GM23248 (cell line): Measurements from ENCODE around the gene PLAC8L1. TPM values are rescaled to one million over a fixed set of nuclear protein-coding genes. Genes with fewer than 3 reads are reported as not detected.

ENCODE experiments used
- DNase-seq: peaks from one replicate; pipeline ENCODE4 v3.0.0-alpha.2; 2015
- H2AFZ ChIP-seq: fragments of 200-600 bp; sonication (generic); 2 replicates; pipeline ENCODE4 v1.6.1; 2016; ENCODE audit warnings: antibody characterized with exemption
- H3F3A ChIP-seq: fragments of 200-600 bp; sonication (generic); 2 replicates; pipeline ENCODE4 v1.6.1; 2016; ENCODE audit warnings: mild to moderate bottlenecking, antibody characterized with exemption, mixed run types; ENCODE audit not compliant: insufficient read depth
- H3K27ac ChIP-seq: fragments of 200-600 bp; sonication (generic); 2 replicates; pipeline ENCODE4 v1.5.1; 2016; ENCODE audit warnings: mild to moderate bottlenecking
- H3K27me3 ChIP-seq: fragments of 200-600 bp; sonication (generic); replicated peaks from 2 replicates; pipeline ENCODE4 v1.6.1; 2016; ENCODE audit warnings: mild to moderate bottlenecking; ENCODE audit not compliant: insufficient read depth
- H3K36me3 ChIP-seq: fragments of 200-600 bp; sonication (generic); 2 replicates; pipeline ENCODE4 v1.6.1; 2016; ENCODE audit warnings: low read depth, mild to moderate bottlenecking
- H3K4me1 ChIP-seq: fragments of 200-600 bp; sonication (generic); 2 replicates; pipeline ENCODE4 v1.6.1; 2016; ENCODE audit warnings: mild to moderate bottlenecking; ENCODE audit not compliant: insufficient read depth
- H3K4me2 ChIP-seq: fragments of 200-600 bp; sonication (generic); one replicate; pipeline ENCODE4 v1.6.1; 2016; ENCODE audit warnings: mild to moderate bottlenecking; ENCODE audit not compliant: unreplicated experiment
- H3K4me3 ChIP-seq: fragments of 200-600 bp; sonication (generic); 2 replicates; pipeline ENCODE4 v1.5.1; 2016; ENCODE audit warnings: mild to moderate bottlenecking
- H3K79me2 ChIP-seq: fragments of 200-600 bp; sonication (generic); 2 replicates; pipeline ENCODE4 v1.6.1; 2016; ENCODE audit warnings: mild to moderate bottlenecking; ENCODE audit not compliant: insufficient read depth
- H3K9ac ChIP-seq: fragments of 200-600 bp; sonication (generic); 2 replicates; pipeline ENCODE4 v1.6.1; 2016; ENCODE audit warnings: mild to moderate bottlenecking
- H3K9me2 ChIP-seq: fragments of 200-600 bp; sonication (generic); 2 replicates; pipeline ENCODE4 v1.6.1; 2016; ENCODE audit warnings: mixed run types, mild to moderate bottlenecking, moderate library complexity; ENCODE audit not compliant: insufficient read depth
- H3K9me3 ChIP-seq: fragments of 200-600 bp; sonication (generic); one replicate; pipeline ENCODE4 v1.6.1; 2017; ENCODE audit warnings: low read depth
- H4K20me1 ChIP-seq: fragments of 200-600 bp; sonication (generic); 2 replicates; pipeline ENCODE4 v1.6.0; 2016; ENCODE audit not compliant: insufficient read depth
- EZH2 ChIP-seq: fragments of 200-600 bp; sonication (generic); IDR thresholded peaks from 2 replicates; pipeline ENCODE4 v1.6.1; 2018; ENCODE audit warnings: antibody characterized with exemption, mild to moderate bottlenecking; ENCODE audit not compliant: insufficient read depth, poor library complexity, severe bottlenecking
- EZH2phosphoT487 ChIP-seq: fragments of 200-600 bp; sonication (generic); IDR thresholded peaks from 2 replicates; pipeline ENCODE4 v1.6.1; 2018; ENCODE audit warnings: antibody characterized with exemption, moderate library complexity, mild to moderate bottlenecking, low read depth; ENCODE audit not compliant: insufficient read depth
- WGBS, 2 experiments: methylation state at CpG; one replicate each; pipeline ENCODE4 v1.1.6; 2015 to 2017; ENCODE audit warnings: low lambda C conversion rate in 2 of 2, low coverage in 1 of 2; ENCODE audit errors: missing lambda C conversion rate in 2 of 2; 5-methylcytosine and 5-hydroxymethylcytosine counted together
- in situ Hi-C: fragments of 300-500 bp; cut with MboI; formaldehyde crosslinking; loops from 2 replicates; pipeline ENCODE4 v1.15.0; 2020
- polyA plus RNA-seq: library from polyadenylated mRNA; unstranded; fragments of >200 nt; fragmentation: Nextera tagmentation; extraction: Ambion mirVana; gene quantifications from 2 replicates; pipeline ENCODE4 v1.2.1, GENCODE V29; 2016
- total RNA-seq: library from RNA; depleted of rRNA; stranded (reverse); fragments of >200 nt; shearing (Covaris generic); gene quantifications from 2 replicates; pipeline ENCODE4 v1.2.3, GENCODE V29; 2014

Gene PLAC8L1
- total and polyA plus RNA-seq, 2 experiments from 2014 or later, result 0.41 to 2.3 TPM

DNA sequence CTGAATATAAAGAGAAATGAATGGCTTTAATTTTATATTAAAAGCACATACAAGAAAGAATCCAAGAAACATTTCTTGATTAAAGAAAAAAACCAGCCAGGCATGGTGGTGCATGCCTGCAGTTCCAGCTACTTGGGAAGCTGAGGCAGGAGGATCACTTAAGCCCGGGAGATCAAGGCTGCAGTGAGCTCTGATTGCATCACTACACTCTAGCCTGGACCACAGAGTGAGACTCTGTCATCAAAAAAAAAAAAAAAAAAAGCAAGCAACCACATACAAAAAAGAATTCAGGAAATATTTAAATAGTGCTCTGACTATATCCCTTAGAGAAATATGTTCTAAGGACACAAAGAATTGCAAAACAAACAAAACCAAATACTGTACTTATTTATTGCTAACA is 2.5 kb upstream of the PLAC8L1 start:
- Histone ChIP-seq H3K79me2 (no peaks in the 10 kb centered on the region), H3K4me2 (no peak overlapping the region), H3F3A (no peaks in the 10 kb centered on the region), H3K9me2 (no peaks in the 10 kb centered on the region), H3K9ac (no peak overlapping the region), H3K4me3 (no peak overlapping the region), H4K20me1 (no peaks in the 10 kb centered on the region), H3K27ac (no peak overlapping the region), H3K27me3 (no peaks in the 10 kb centered on the region), H3K9me3 (no peaks in the 10 kb centered on the region), H2AFZ (no peak overlapping the region), H3K4me1 (no peaks in the 10 kb centered on the region), H3K36me3 (peaks cover 12% of the 10 kb centered on the region)
- DNase-seq, result peak; percentile 20
- 83 to 94% methylated on average over 1 of the region's 1 CpG for WGBS, 2 experiments
- TF ChIP-seq EZH2, result no peak
- in situ Hi-C loops, result no loop called here

DNA sequence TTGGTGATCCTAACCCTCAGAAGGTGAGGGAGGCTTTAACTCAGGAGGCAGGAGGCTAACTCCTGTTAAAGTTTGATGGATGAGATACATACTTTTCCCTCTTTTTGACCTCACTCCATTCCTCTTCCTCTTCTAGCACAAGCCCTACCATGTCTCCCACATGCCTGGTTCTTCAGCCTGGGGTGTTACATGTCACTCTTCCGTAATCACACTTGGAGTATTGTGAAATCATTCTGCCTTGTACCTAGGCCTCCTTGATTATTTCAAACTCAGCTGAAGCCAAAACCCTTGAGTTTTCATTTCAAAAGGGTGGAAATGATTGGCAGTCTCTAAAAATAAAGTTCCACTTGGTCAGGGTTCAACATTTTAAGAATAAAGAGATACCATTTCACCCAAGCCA is 1.8 kb downstream of the PLAC8L1 start:
- Histone ChIP-seq H3K36me3 (no peaks in the 10 kb centered on the region), H3K4me1 (no peaks in the 10 kb centered on the region), H3K27ac (no peak overlapping the region), H3K9me3 (no peaks in the 10 kb centered on the region), H2AFZ (no peak overlapping the region), H3K79me2 (no peaks in the 10 kb centered on the region), H4K20me1 (no peaks in the 10 kb centered on the region), H3F3A (no peaks in the 10 kb centered on the region), H3K9ac (no peak overlapping the region), H3K9me2 (no peaks in the 10 kb centered on the region), H3K4me2 (no peak overlapping the region), H3K4me3 (no peak overlapping the region), H3K27me3 (no peaks in the 10 kb centered on the region)
- in situ Hi-C loops, result no loop called here
- TF ChIP-seq EZH2, result no peak
- TF ChIP-seq EZH2phosphoT487, result no peak
- no peak for DNase-seq
- 39 to 63% methylated on average over 1 of the region's 1 CpG for WGBS, 2 experiments

DNA sequence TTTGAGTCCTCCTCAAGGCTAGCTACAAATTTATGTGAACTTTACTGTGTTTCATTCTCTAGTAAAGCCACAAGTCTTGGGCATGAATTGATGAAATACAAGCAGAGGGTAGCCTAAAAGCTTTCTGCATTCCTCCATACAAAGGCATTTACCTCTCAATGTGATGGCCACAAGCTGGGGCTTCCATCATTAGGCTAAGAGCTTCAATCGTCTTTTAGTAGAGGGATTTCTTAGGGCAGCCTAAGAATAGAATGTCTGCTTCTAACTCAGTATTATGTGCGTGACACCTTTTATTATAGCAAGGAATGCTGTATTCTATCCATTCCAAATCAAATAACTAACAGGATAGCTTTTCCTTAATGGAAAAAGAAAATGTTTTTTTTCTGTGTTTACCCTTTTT is 3.7 kb downstream of the PLAC8L1 start:
- H3K9me2 ChIP-seq, result no peaks in the 10 kb centered on the region
- 72 to 78% methylated on average over 2 of the region's 2 CpGs for WGBS, 2 experiments
- in situ Hi-C loops, result no loop called here
- no peak for DNase-seq
- no peak overlapping the region for H3K27ac ChIP-seq
- H3K4me2 ChIP-seq, result no peak overlapping the region
- no peak overlapping the region for H3K4me3 ChIP-seq
- no peaks in the 10 kb centered on the region for H4K20me1 ChIP-seq
- no peak overlapping the region for H3K9ac ChIP-seq
- no peaks in the 10 kb centered on the region for H3F3A ChIP-seq
- H3K36me3 ChIP-seq, result no peaks in the 10 kb centered on the region
- H3K9me3 ChIP-seq, result no peaks in the 10 kb centered on the region
- H2AFZ ChIP-seq, result no peak overlapping the region
- no peaks in the 10 kb centered on the region for H3K27me3 ChIP-seq
- H3K4me1 ChIP-seq, result no peaks in the 10 kb centered on the region
- TF ChIP-seq EZH2phosphoT487 (no peak), EZH2 (no peak)
- H3K79me2 ChIP-seq, result no peaks in the 10 kb centered on the region

DNA sequence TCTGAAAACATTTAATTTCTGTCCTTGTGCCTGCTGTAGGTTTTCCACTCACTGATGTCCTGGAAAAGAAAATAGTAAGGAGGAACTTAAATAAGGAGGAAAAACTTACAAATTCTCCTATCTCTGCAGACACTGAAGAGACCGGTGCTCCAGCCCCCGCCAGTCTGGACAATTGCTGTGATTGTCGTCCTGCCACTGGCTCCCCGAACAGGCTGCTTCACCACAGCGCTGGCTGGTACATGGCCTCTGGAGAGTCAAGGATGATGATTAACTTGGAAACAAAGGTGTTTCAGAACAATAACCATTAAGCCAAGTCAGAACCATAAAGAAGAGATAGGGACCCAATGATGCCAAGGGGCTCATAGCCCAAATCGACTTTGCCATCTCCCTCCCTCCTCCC is 7.3 kb downstream of the PLAC8L1 start:
- Histone ChIP-seq H3K4me3 (no peak overlapping the region), H3K9ac (no peak overlapping the region), H3K9me2 (no peaks in the 10 kb centered on the region), H3K4me2 (no peak overlapping the region), H3K27ac (no peak overlapping the region), H3K79me2 (no peaks in the 10 kb centered on the region), H2AFZ (no peak overlapping the region), H3F3A (no peaks in the 10 kb centered on the region), H3K4me1 (no peaks in the 10 kb centered on the region), H3K36me3 (no peaks in the 10 kb centered on the region), H3K27me3 (no peaks in the 10 kb centered on the region), H4K20me1 (no peaks in the 10 kb centered on the region), H3K9me3 (no peaks in the 10 kb centered on the region)
- no peak for DNase-seq
- in situ Hi-C loops, result no loop called here
- TF ChIP-seq EZH2phosphoT487 (no peak), EZH2 (no peak)
- WGBS, 2 experiments, result 93 to 95% methylated on average over 6 of the region's 6 CpGs

DNA sequence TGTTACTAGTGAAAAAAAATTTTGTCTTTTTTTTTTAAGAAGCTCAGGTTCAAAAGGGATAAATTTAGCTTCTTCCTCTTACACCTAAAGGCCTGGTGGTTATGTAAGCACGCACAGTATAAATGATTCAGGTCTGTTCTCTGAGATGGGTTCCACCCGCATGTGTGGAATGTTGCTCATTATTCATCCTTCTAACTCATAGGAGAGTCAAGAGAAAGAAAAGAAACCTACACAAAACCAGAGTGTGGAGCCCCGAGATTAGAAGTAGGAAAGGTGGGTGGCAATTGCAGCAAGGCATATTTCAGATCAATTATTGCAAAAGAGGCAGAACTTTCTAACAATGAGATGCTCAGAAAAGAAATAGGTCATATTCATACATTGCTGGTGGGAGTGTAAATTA is 13.5 kb downstream of the PLAC8L1 start:
- Histone ChIP-seq H4K20me1 (no peaks in the 10 kb centered on the region), H3K9me3 (no peaks in the 10 kb centered on the region), H3K36me3 (no peaks in the 10 kb centered on the region), H3K27me3 (no peaks in the 10 kb centered on the region), H3K4me2 (no peak overlapping the region), H3K4me3 (no peak overlapping the region), H3F3A (no peaks in the 10 kb centered on the region), H3K9ac (no peak overlapping the region), H3K27ac (no peak overlapping the region), H2AFZ (no peak overlapping the region), H3K79me2 (no peaks in the 10 kb centered on the region), H3K4me1 (no peaks in the 10 kb centered on the region), H3K9me2 (no peaks in the 10 kb centered on the region)
- TF ChIP-seq EZH2 (no peak), EZH2phosphoT487 (no peak)
- in situ Hi-C loops, result no loop called here
- DNase-seq, result peak; percentile 10
- whole genome bisulfite sequencing, 2 experiments, result 82 to 85% methylated on average over 3 of the region's 3 CpGs
